Tibial artery (tissue), 4 donors: ENCODE measurements around the gene RASD1.
"Not testable (repeated sequence)": the region's sequence is repeated elsewhere in the genome, so short reads cannot be mapped to it uniquely, and the experiment has no call there.

ENCODE experiments used
- DNase-seq, 2 donors: peaks; one replicate each; pipeline ENCODE4 v3.0.0-alpha.2; 2019
- H3K27ac ChIP-seq, 2 donors: fragments of 200-600 bp; sonication (generic) in 1 of 2; 1 replicate in 1 of 2; 2 replicates in 1 of 2; pipeline ENCODE4 v1.5.1; 2018 to 2019; ENCODE audit warnings: mild to moderate bottlenecking in 1 of 2
- H3K27me3 ChIP-seq, 2 donors: fragments of 200-600 bp; sonication (generic) in 1 of 2; one replicate each; pipeline versions ENCODE4 v1.5.1 to v1.6.0; 2016 to 2019
- H3K36me3 ChIP-seq, 3 donors: fragments of 200-600 bp; sonication (generic) in 2 of 3; one replicate each; pipeline ENCODE4 v1.5.1; 2016 to 2019; ENCODE audit warnings: mild to moderate bottlenecking in 2 of 3
- H3K4me1 ChIP-seq, 4 donors: fragments of 200-600 bp; sonication (generic) in 2 of 4; 1 replicate in 3 of 4; 2 replicates in 1 of 4; pipeline ENCODE4 v1.5.1; 2016 to 2019
- H3K4me3 ChIP-seq, 2 donors: fragments of 200-600 bp; sonication (generic) in 1 of 2; 1 replicate in 1 of 2; 2 replicates in 1 of 2; pipeline ENCODE4 v1.5.1; 2018 to 2019; ENCODE audit warnings: mild to moderate bottlenecking in 2 of 2
- H3K9me3 ChIP-seq, 3 donors: fragments of 200-600 bp; sonication (generic) in 1 of 3; one replicate each; pipeline ENCODE4 v1.5.1; 2016 to 2019
- intact Hi-C: fragments of 100-400 bp; cut with DNase I; formaldehyde crosslinking; loops from one replicate; pipeline ENCODE4 v1.15.0; 2023; ENCODE audit warnings: low total_unique reads
- TF ChIP-seq, protein P1 (sequence below), 2 experiments: fragments of 200-600 bp in 1 of 2; fragments of 450-650 bp in 1 of 2; IDR thresholded peaks; one replicate each; pipeline ENCODE4 v1.5.1; 2017 to 2019; ENCODE audit warnings: antibody characterized with exemption in 2 of 2, mild to moderate bottlenecking in 1 of 2, moderate library complexity in 1 of 2

RASD1 gene

DNA sequence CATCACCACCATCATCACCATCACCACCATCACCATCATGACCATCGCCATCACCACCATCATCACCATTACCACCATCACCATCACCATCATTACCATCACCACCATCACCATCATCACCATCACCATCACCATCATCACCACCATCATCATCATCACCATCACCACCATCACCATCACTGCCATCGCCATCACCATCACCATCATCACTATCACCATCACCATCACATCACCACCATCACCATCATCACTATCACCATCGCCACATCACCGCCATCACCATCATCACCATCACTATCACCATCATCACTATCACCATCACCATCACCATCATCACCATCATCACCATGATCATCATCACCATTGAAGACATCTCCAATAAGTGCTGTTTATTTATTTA is 36.2 kb downstream of the RASD1 start:
- Histone ChIP-seq H3K36me3 (no peaks in the 10 kb centered on the region), H3K4me3 (no peak overlapping the region), H3K27me3 (peaks cover 0 to 37% of the 10 kb centered on the region in 2 donors), H3K4me1 (no peaks in the 10 kb centered on the region), H3K27ac (no peak overlapping the region), H3K9me3 (no peaks in the 10 kb centered on the region)
- no peak for DNase-seq
- intact Hi-C loops, result no loop called here
- TF ChIP-seq, protein P1, sequence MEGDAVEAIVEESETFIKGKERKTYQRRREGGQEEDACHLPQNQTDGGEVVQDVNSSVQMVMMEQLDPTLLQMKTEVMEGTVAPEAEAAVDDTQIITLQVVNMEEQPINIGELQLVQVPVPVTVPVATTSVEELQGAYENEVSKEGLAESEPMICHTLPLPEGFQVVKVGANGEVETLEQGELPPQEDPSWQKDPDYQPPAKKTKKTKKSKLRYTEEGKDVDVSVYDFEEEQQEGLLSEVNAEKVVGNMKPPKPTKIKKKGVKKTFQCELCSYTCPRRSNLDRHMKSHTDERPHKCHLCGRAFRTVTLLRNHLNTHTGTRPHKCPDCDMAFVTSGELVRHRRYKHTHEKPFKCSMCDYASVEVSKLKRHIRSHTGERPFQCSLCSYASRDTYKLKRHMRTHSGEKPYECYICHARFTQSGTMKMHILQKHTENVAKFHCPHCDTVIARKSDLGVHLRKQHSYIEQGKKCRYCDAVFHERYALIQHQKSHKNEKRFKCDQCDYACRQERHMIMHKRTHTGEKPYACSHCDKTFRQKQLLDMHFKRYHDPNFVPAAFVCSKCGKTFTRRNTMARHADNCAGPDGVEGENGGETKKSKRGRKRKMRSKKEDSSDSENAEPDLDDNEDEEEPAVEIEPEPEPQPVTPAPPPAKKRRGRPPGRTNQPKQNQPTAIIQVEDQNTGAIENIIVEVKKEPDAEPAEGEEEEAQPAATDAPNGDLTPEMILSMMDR (IDR thresholded peaks at IDR 0.05), result no peak

DNA sequence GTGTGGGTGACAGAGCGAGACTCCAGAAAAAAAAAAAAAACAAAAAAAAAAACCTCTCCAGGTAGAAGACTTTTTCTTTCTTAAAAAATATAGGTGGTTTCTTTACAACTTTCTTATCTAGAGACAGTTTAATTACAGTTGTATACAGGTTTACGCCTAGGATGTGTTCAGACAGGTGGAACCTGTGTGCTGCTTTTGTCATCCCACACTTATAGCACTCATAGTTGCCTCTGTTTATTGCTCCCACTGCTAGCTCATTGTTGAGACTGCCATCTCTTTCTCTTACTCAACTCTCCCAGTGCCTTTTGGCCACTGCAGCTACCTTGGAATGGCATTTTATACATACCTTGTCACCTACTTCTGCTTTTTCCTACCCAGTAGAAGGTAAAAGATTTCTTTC is 38.5 kb downstream of the RASD1 start:
- peaks cover 0 to 33% of the 10 kb centered on the region in 2 donors for H3K27me3 ChIP-seq
- no peak for DNase-seq
- intact Hi-C loops, result no loop called here
- no peaks in the 10 kb centered on the region for H3K9me3 ChIP-seq
- H3K36me3 ChIP-seq, result no peaks in the 10 kb centered on the region
- TF ChIP-seq, protein P1 (IDR thresholded peaks at IDR 0.05), result no peak
- no peak overlapping the region for H3K27ac ChIP-seq
- no peak overlapping the region for H3K4me3 ChIP-seq
- H3K4me1 ChIP-seq, result no peaks in the 10 kb centered on the region

GRCh38 chr17:17456251-17456650 is 39.9 kb downstream of the RASD1 start:
- TF ChIP-seq, protein P1 (IDR thresholded peaks at IDR 0.05), result no peak
- intact Hi-C loops, result no loop called here
- H3K4me3 ChIP-seq, result no peak overlapping the region
- no peaks in the 10 kb centered on the region for H3K9me3 ChIP-seq
- DNase-seq, result no peak
- H3K27ac ChIP-seq, result no peak overlapping the region
- H3K27me3 ChIP-seq, result peaks cover 0 to 25% of the 10 kb centered on the region in 2 donors
- no peaks in the 10 kb centered on the region for H3K36me3 ChIP-seq
- no peaks in the 10 kb centered on the region for H3K4me1 ChIP-seq

GRCh38 chr17:17455173-17455572 is 41.0 kb downstream of the RASD1 start:
- Histone ChIP-seq H3K9me3 (no peaks in the 10 kb centered on the region), H3K27ac (no peak overlapping the region), H3K4me1 (no peaks in the 10 kb centered on the region), H3K36me3 (no peaks in the 10 kb centered on the region), H3K4me3 (no peak overlapping the region), H3K27me3 (peaks cover 0 to 26% of the 10 kb centered on the region in 2 donors)
- intact Hi-C loops, result no loop called here
- TF ChIP-seq, protein P1 (IDR thresholded peaks at IDR 0.05), result no peak
- DNase-seq, result no peak

GRCh38 chr17:17454700-17455099 is 41.5 kb downstream of the RASD1 start:
- H3K4me1 ChIP-seq, H3K36me3 ChIP-seq, H3K4me3 ChIP-seq, intact Hi-C loops, H3K9me3 ChIP-seq, DNase-seq, H3K27ac ChIP-seq: not testable (repeated sequence)
- peaks cover 0 to 26% of the 10 kb centered on the region in 2 donors for H3K27me3 ChIP-seq

DNA sequence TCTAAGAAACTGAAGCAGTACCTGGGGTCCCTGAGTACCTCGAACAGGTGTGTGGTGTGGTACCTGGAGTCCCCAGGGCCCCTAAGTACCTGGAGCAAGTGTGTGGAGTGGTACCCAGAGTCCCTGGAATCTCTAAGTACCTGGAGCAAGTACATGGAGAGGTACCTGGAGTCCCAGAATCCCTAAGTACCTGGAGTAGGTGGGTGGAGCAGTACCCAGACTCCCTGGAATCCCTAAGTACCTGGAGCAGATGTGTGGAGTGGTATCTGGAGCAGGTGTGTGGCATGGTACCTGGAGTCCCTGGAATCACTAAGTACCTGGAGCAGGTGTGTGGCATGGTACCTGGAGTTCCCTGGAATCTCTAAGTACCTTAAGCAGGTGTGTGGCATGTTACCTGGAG is 41.9 kb downstream of the RASD1 start:
- no peaks in the 10 kb centered on the region for H3K36me3 ChIP-seq
- intact Hi-C loops, result no loop called here
- H3K27ac ChIP-seq, result no peak overlapping the region
- H3K27me3 ChIP-seq, result peaks cover 0 to 26% of the 10 kb centered on the region in 2 donors
- no peak overlapping the region for H3K4me3 ChIP-seq
- no peaks in the 10 kb centered on the region for H3K4me1 ChIP-seq
- H3K9me3 ChIP-seq, result no peaks in the 10 kb centered on the region
- no peak for DNase-seq
- TF ChIP-seq, protein P1 (IDR thresholded peaks at IDR 0.05), result no peak
